Fibroblast of villous mesenchyme (primary cell): ENCODE data around the gene ADGRD1. TPM values are rescaled to one million over a fixed set of nuclear protein-coding genes. Genes with fewer than 3 reads are reported as not detected.

ENCODE experiments used
- DNase-seq: peaks from one replicate; pipeline ENCODE4 v3.0.0-alpha.2; 2010; ENCODE audit warnings: low read depth
- H3K4me3 ChIP-seq: 2 replicates; pipeline ENCODE4 v1.5.1; 2011; ENCODE audit warnings: low read depth, mild to moderate bottlenecking, low read length
- total RNA-seq: library from RNA; depleted of rRNA; stranded (reverse); fragments of >200 nt; gene quantifications from 2 replicates; pipeline ENCODE4 v1.2.3, GENCODE V29; 2012
- TF ChIP-seq, protein P1 (sequence below): IDR thresholded peaks from 2 replicates; pipeline ENCODE4 v1.5.1; 2012; ENCODE audit warnings: low read depth, mild to moderate bottlenecking, low read length; ENCODE audit not compliant: insufficient read depth

Gene ADGRD1
- total RNA-seq, 1 donor: under 0.01 TPM

GRCh38 chr12:131012279-131013069, 58.8 kb downstream of the ADGRD1 start:
- no peak overlapping the region for H3K4me3 ChIP-seq
- TF ChIP-seq, protein P1, sequence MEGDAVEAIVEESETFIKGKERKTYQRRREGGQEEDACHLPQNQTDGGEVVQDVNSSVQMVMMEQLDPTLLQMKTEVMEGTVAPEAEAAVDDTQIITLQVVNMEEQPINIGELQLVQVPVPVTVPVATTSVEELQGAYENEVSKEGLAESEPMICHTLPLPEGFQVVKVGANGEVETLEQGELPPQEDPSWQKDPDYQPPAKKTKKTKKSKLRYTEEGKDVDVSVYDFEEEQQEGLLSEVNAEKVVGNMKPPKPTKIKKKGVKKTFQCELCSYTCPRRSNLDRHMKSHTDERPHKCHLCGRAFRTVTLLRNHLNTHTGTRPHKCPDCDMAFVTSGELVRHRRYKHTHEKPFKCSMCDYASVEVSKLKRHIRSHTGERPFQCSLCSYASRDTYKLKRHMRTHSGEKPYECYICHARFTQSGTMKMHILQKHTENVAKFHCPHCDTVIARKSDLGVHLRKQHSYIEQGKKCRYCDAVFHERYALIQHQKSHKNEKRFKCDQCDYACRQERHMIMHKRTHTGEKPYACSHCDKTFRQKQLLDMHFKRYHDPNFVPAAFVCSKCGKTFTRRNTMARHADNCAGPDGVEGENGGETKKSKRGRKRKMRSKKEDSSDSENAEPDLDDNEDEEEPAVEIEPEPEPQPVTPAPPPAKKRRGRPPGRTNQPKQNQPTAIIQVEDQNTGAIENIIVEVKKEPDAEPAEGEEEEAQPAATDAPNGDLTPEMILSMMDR: no peak
- DNase-seq: peak; percentile 19

- TF ChIP-seq, protein P1: no peak
- no peak overlapping the region for H3K4me3 ChIP-seq
- no peak for DNase-seq
Observed at GRCh38 chr12:131013118-131013517, 59.4 kb downstream of the ADGRD1 start.

DNA sequence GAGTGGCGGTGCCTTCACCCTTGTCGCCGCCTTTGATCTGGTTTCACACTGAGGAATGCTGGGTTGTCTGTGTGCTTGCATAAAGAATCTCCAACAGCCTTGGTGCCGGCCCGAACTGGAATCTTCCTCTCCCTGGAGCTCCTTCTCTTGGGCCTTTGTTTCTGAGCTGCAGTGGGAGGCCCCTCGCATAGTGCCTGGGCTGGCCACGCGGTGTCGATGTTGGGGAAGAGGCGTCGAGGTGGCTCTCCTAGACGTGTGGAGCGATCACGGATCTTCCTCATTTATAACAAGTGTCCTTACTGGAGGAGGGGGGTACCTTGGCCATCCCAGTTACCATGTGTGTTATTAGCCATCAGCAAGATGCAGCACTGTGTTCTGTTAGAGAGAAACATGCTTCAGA, 60.6 kb downstream of the ADGRD1 start:
- DNase-seq: no peak
- TF ChIP-seq, protein P1: no peak
- no peak overlapping the region for H3K4me3 ChIP-seq

DNA sequence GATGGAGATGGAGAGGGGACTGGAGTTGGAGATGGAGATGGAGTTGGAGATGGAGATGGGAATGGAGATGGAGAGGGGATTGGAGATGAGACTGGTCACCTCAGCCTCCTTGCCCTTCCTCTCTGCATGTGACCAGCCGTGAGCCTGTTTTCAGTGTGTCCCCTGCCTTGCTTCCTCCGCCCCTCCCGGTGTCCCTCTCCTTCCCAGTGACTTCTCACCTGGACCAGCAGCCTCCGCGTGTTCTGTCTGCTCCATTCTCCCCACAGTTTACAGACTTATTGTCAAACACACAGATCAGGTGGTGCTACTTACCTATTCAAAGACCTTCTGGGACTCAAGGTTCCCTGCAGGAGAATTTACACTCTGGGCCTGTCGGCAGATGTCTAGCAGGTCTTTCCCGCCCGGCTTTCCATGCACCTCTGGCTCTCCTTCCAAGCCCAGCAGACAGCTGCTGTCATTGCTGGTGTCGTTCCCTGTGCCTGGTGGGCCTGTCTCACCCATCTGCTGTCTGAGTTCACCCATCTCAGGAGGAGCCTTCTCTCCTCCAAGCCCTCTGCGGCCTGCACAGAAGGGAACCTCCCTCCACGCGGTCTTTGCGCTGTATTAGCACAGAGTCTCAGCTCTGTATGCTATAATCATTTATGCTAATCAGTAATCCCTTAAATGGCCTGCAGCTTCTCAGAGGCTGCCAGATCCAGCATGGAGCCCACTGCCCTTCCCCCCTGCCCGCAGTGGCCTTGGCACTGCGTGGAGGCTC, 62.1 kb downstream of the ADGRD1 start:
- H3K4me3 ChIP-seq: no peak overlapping the region
- DNase-seq: no peak
- TF ChIP-seq, protein P1: no peak

GRCh38 chr12:131017477-131017991, 63.8 kb downstream of the ADGRD1 start:
- no peak for DNase-seq
- TF ChIP-seq, protein P1: no peak
- H3K4me3 ChIP-seq: no peak overlapping the region

GRCh38 chr12:131018019-131018620, 64.4 kb downstream of the ADGRD1 start:
- TF ChIP-seq, protein P1: no peak
- no peak overlapping the region for H3K4me3 ChIP-seq
- no peak for DNase-seq
